ENCODE results near the gene BANF2. TPM values are rescaled to one million over a fixed set of nuclear protein-coding genes. Genes with fewer than 3 reads are reported as not detected.

The BANF2 gene
- total RNA-seq, 1 donor from 2014 or later = not detected

DNA sequence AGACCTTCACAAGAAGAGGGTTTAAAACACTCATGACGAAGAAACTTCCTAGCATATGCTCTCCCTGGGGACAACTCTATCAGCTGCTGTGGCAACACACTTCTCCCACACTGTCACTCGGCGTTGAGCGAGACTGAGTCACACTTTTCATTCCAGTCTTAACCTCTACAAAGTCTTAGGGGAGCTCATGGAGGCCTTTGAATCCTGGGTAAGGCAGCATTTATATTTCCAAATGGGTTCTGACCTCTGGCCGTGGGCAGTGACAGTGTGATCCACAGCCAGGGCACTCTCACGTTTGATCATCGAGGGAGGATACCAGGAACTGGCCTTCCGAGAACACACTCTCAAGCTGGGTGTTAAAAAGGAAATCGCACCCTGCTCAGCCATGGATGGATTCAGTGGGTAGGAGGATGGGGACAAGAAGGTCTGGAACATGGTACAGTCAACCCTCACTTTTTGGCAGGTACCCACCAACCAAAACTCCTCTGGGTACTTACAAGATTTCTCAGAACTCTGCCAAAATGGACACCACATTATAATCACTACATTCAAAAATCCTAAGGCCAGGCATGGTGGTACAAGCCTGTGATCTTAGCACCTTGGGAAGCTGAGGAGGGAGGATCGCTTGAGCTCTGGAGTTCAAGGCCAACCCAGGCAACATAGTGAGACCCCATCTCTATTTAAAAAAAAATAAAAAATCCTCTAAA is 37.3 kb upstream of the BANF2 start:
- Histone ChIP-seq H3K36me3 (ENCODE audit: control insufficient read depth, insufficient read depth, low read length) (peaks cover 3% of the 10 kb centered on the region), H3K27me3 (ENCODE audit: control insufficient read depth, insufficient read depth, low read length) (no peaks in the 10 kb centered on the region), H3K4me3 (ENCODE audit: low read depth, low read length) (no peak overlapping the region)
- DNase-seq (ENCODE audit: low read depth) = no peak
- TF ChIP-seq, protein P1, sequence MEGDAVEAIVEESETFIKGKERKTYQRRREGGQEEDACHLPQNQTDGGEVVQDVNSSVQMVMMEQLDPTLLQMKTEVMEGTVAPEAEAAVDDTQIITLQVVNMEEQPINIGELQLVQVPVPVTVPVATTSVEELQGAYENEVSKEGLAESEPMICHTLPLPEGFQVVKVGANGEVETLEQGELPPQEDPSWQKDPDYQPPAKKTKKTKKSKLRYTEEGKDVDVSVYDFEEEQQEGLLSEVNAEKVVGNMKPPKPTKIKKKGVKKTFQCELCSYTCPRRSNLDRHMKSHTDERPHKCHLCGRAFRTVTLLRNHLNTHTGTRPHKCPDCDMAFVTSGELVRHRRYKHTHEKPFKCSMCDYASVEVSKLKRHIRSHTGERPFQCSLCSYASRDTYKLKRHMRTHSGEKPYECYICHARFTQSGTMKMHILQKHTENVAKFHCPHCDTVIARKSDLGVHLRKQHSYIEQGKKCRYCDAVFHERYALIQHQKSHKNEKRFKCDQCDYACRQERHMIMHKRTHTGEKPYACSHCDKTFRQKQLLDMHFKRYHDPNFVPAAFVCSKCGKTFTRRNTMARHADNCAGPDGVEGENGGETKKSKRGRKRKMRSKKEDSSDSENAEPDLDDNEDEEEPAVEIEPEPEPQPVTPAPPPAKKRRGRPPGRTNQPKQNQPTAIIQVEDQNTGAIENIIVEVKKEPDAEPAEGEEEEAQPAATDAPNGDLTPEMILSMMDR (IDR thresholded peaks at IDR 0.05; ENCODE audit: insufficient read depth, low read length, poor library complexity, severe bottlenecking) = no peak

DNA sequence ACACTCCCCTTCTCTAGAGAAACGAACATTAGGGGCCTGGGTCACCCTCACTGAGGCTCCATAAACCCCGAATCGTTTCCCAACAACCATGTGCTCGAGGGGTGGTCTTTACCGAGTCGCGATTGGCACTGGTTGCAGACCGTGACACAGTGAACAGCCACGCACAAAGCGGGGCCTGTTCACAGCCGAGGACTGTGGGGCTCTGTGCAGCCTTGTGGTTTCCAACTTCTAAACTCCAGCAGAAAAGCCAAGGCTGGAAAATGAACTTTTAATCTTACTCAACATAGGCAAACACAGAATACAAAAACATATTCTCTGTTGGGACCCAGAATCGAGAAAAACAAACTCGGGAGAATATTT is 36.7 kb upstream of the BANF2 start:
- no peaks in the 10 kb centered on the region for H3K27me3 ChIP-seq (ENCODE audit: control insufficient read depth, insufficient read depth, low read length)
- H3K4me3 ChIP-seq (ENCODE audit: low read depth, low read length) = no peak overlapping the region
- no peak for DNase-seq (ENCODE audit: low read depth)
- peaks cover 1% of the 10 kb centered on the region for H3K36me3 ChIP-seq (ENCODE audit: control insufficient read depth, insufficient read depth, low read length)
- TF ChIP-seq, protein P1 (IDR thresholded peaks at IDR 0.05; ENCODE audit: insufficient read depth, low read length, poor library complexity, severe bottlenecking) = no peak

DNA sequence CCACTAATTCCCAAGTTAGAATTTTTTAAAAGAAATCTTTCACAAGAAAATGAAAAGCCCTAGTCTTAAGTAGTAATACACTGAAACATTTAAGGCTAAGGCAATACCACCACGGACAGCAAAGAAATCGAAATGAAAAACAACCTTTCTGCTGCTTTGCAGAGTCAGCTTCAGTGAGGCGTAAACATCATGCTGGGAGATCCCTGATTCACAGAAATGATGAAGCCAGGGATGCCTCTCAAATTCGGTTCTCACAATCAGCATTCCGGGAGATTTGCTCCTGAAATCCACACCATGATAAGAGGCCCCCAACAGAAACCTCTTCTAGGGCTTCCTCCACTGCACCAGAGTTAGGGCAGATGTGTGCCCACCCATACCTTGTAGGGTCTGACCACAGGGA is 36.3 kb upstream of the BANF2 start:
- no peaks in the 10 kb centered on the region for H3K27me3 ChIP-seq (ENCODE audit: control insufficient read depth, insufficient read depth, low read length)
- TF ChIP-seq, protein P1 (IDR thresholded peaks at IDR 0.05; ENCODE audit: insufficient read depth, low read length, poor library complexity, severe bottlenecking) = no peak
- DNase-seq (ENCODE audit: low read depth) = no peak
- no peak overlapping the region for H3K4me3 ChIP-seq (ENCODE audit: low read depth, low read length)
- H3K36me3 ChIP-seq (ENCODE audit: control insufficient read depth, insufficient read depth, low read length) = peaks cover 1% of the 10 kb centered on the region

DNA sequence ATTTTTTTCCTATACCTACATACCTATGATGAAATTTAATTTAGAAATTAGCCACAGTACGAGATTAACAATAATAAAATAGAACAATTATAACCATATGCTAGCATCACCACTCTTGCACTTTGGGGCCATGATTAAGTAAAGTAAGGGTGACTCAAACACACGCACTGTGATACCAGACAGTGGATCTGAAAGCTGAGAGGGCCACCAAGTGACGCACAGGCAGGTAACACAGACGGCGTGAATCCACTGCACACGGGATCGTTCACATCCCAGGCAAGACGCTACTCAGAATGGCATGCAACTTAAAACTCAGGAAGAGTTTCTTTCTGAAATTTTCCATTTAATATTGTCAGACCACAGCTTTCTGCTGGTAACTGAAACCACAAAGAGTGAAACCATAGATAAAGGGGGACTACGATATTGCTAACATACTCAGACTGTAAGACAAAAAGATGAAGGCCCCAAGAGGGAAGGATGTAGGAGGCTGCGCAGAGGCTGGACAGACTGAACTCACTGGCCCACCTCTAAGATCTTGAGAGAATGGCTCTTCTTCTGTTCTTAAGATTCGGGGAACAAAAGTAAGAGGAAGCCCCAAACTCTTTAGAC is 35.6 kb upstream of the BANF2 start:
- no peak overlapping the region for H3K4me3 ChIP-seq (ENCODE audit: low read depth, low read length)
- no peak for DNase-seq (ENCODE audit: low read depth)
- H3K27me3 ChIP-seq (ENCODE audit: control insufficient read depth, insufficient read depth, low read length) = no peaks in the 10 kb centered on the region
- H3K36me3 ChIP-seq (ENCODE audit: control insufficient read depth, insufficient read depth, low read length) = peaks cover 2% of the 10 kb centered on the region
- TF ChIP-seq, protein P1 (IDR thresholded peaks at IDR 0.05; ENCODE audit: insufficient read depth, low read length, poor library complexity, severe bottlenecking) = no peak

DNA sequence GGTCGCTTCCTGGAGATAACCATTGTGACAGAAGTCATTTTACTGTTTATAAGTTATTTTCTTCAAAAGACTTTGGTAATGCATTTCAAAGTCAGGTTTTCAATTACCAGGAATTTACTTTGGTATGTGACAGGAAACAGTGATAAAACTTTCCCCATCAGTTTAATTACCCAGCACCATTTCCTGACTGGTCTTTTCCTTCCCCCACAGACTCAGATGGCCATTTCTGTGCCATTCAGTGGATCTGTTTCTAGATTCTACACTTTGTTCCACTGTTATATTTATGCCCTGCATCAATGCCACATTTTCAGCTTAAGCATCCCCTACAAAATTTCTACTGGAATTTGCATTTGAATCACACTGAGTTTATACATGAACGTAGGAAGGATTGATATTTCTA is 34.0 kb upstream of the BANF2 start:
- no peak for DNase-seq (ENCODE audit: low read depth)
- TF ChIP-seq, protein P1 (IDR thresholded peaks at IDR 0.05; ENCODE audit: insufficient read depth, low read length, poor library complexity, severe bottlenecking) = no peak
- H3K4me3 ChIP-seq (ENCODE audit: low read depth, low read length) = no peak overlapping the region
- H3K27me3 ChIP-seq (ENCODE audit: control insufficient read depth, insufficient read depth, low read length) = no peaks in the 10 kb centered on the region
- H3K36me3 ChIP-seq (ENCODE audit: control insufficient read depth, insufficient read depth, low read length) = peaks cover 2% of the 10 kb centered on the region

DNA sequence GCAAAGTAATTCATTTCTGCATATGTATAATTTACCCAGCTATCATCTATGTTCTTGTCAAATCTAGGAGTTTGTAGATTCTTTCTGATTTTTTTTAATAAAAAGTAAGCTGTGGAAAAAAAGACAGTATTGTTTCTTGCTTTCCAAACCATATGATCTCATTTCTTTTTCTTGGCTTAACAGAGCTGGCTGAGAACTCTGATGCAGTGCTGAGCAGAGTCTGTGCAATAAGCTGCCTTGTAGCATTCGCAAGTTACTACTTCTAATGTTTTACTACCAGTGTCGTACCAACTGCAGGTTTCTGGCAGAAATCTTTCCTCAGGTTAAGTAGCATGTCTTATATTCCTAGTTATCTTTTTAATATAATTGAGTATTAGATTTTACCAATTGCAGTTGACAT is 33.3 kb upstream of the BANF2 start:
- DNase-seq (ENCODE audit: low read depth) = no peak
- H3K27me3 ChIP-seq (ENCODE audit: control insufficient read depth, insufficient read depth, low read length) = no peaks in the 10 kb centered on the region
- H3K4me3 ChIP-seq (ENCODE audit: low read depth, low read length) = no peak overlapping the region
- TF ChIP-seq, protein P1 (IDR thresholded peaks at IDR 0.05; ENCODE audit: insufficient read depth, low read length, poor library complexity, severe bottlenecking) = no peak
- H3K36me3 ChIP-seq (ENCODE audit: control insufficient read depth, insufficient read depth, low read length) = peaks cover 2% of the 10 kb centered on the region

Data from kidney epithelial cell (primary cell).